Measurements from ENCODE around the gene SPATA31A5. TPM values are rescaled to one million over a fixed set of nuclear protein-coding genes. Genes with fewer than 3 reads are reported as not detected.
"Not testable (repeated sequence)": the region's sequence is repeated elsewhere in the genome, so short reads cannot be mapped to it uniquely, and the experiment has no call there.

Gene SPATA31A5
- total RNA-seq (1 to 10 TPM in 1 of 2 donors, under 1 TPM in 1; 0.31 to 4.3 TPM), polyA plus RNA-seq (ENCODE audit: insufficient read depth, low read depth, low replicate concordance) (0.84 TPM)
- long read RNA-seq, donor 1: 0 reads
- long read RNA-seq, donor 2: 0 reads

- H3K27ac ChIP-seq; H3K9me3 ChIP-seq; intact Hi-C loops (cut with DNase I; ENCODE audit: low total_unique reads); H3K36me3 ChIP-seq (ENCODE audit: low read depth, missing control alignments); DNase-seq; H3K4me3 ChIP-seq; H3K27me3 ChIP-seq; H3K4me1 ChIP-seq: not testable (repeated sequence)
- WGBS, 2 donors: no CpG with 5 or more reads among the region's 7 CpGs
Measured at GRCh38 chr9:60914107-60914506, at the start of gene SPATA31A5. Gene SPATA31A5, plus strand, starts transcription at chr9:60914407. Its CDS starts 29 bp downstream, at chr9:60914436.

GRCh38 chr9:60962990-60963350 is 48.8 kb downstream of the SPATA31A5 start:
- H3K4me1 ChIP-seq; intact Hi-C loops (cut with DNase I; ENCODE audit: low total_unique reads); DNase-seq; H3K27ac ChIP-seq; H3K27me3 ChIP-seq; H3K4me3 ChIP-seq; H3K36me3 ChIP-seq (ENCODE audit: low read depth, missing control alignments); H3K9me3 ChIP-seq: not testable (repeated sequence)
- no CpG with 5 or more reads among the region's 1 CpG for WGBS, 2 donors

- H3K27ac ChIP-seq; intact Hi-C loops (cut with DNase I; ENCODE audit: low total_unique reads); DNase-seq; H3K4me1 ChIP-seq; H3K4me3 ChIP-seq; H3K27me3 ChIP-seq; H3K9me3 ChIP-seq; H3K36me3 ChIP-seq (ENCODE audit: low read depth, missing control alignments): not testable (repeated sequence)
Measured at GRCh38 chr9:60966382-60966781, 52.2 kb downstream of the SPATA31A5 start.

Small RNAs within 50 kb of the gene (small RNA-seq; reads per million reads assigned to genes)
- 0 reads per million in 2 donors for gene AL590491.3
